ENCODE measurements around the gene MBD3L2B.
"Not testable (repeated sequence)": the region's sequence is repeated elsewhere in the genome, so short reads cannot be mapped to it uniquely, and the experiment has no call there.

GRCh38 chr19:7052896-7053295 lies 31.7 kb upstream of the MBD3L2B start:
- not testable (repeated sequence) for TF ChIP-seq CTCF (tag by site-specific recombination; IDR thresholded peaks at IDR 0.05); ZNF146 (tag by site-specific recombination; IDR thresholded peaks at IDR 0.05); ELK4 (IDR thresholded peaks at IDR 0.05; ENCODE audit: borderline replicate concordance, low read depth, low read length); ZFP37 (tag by site-specific recombination; IDR thresholded peaks at IDR 0.05); ZNF311 (tag by site-specific recombination; IDR thresholded peaks at IDR 0.05; ENCODE audit: borderline replicate concordance); KLF8 (tag by site-specific recombination; IDR thresholded peaks at IDR 0.05); KLF7 (tag by site-specific recombination; IDR thresholded peaks at IDR 0.05; ENCODE audit: borderline replicate concordance); ZBTB21 (tag by site-specific recombination; IDR thresholded peaks at IDR 0.05); REST (tag by site-specific recombination; IDR thresholded peaks at IDR 0.05); ZNF513 (tag by site-specific recombination; IDR thresholded peaks at IDR 0.05); MYNN (tag by site-specific recombination; IDR thresholded peaks at IDR 0.05; ENCODE audit: borderline replicate concordance); ZBTB7A (tag by site-specific recombination; IDR thresholded peaks at IDR 0.05; ENCODE audit: low read depth); ZNF660 (tag by site-specific recombination; IDR thresholded peaks at IDR 0.05)

Data from HEK293 (cell line).